ENCODE data around the gene FAAH2. TPM values are rescaled to one million over a fixed set of nuclear protein-coding genes. Genes with fewer than 3 reads are reported as not detected.

Gene FAAH2
- total RNA-seq, 1 donor from 2014 or later: 0.24 TPM

Other genes starting within 250 kb of the FAAH2 start
- gene SPIN2B, start 165.2 kb upstream of the FAAH2 start, total RNA-seq: 6.9 TPM
- gene SPIN2A, start 149.3 kb upstream of the FAAH2 start, total RNA-seq: 0.22 TPM

Data from Right ventricle myocardium inferior (tissue), 1 donor.